Measurements from ENCODE around the gene DHRS3.
A peak's percentile ranks its signal among the peaks of the same experiment; 100 is the strongest.
"Not testable (repeated sequence)": the region's sequence is repeated elsewhere in the genome, so short reads cannot be mapped to it uniquely, and the experiment has no call there.

DHRS3 gene

GRCh38 chr1:12565094-12565965 is 52.7 kb downstream of the DHRS3 start:
- no peaks in the 10 kb centered on the region for H3K36me3 ChIP-seq (ENCODE audit: insufficient read depth, low read length)
- no peak for DNase-seq (ENCODE audit: low read depth, low spot score)
- H3K27ac ChIP-seq = no peak overlapping the region

GRCh38 chr1:12564251-12564650 is 53.8 kb downstream of the DHRS3 start:
- DNase-seq (ENCODE audit: low read depth, low spot score); H3K9me3 ChIP-seq (ENCODE audit: low read depth, low read length); H3K9ac ChIP-seq (ENCODE audit: insufficient read length); H3K27ac ChIP-seq; H3K36me3 ChIP-seq (ENCODE audit: insufficient read depth, low read length); H3K4me3 ChIP-seq: not testable (repeated sequence)

More at GRCh38 chr1:12565094-12565965, 52.7 kb downstream of the DHRS3 start:
- Histone ChIP-seq H3K9me3 (ENCODE audit: low read depth, low read length) (no peaks in the 10 kb centered on the region), H3K4me3 (no peak overlapping the region), H3K9ac (ENCODE audit: insufficient read length) (no peak overlapping the region)
- TF ChIP-seq POLR2AphosphoS5 (IDR thresholded peaks at IDR 0.05; ENCODE audit: borderline replicate concordance, low read depth, low read length) (no peak), EZH2 (IDR thresholded peaks at IDR 0.05) (no peak), FOXP2 (optimal IDR thresholded peaks at IDR 0.05; ENCODE audit: control extremely low read depth, extremely low read length, insufficient read depth) (no peak)

GRCh38 chr1:12562955-12563576 is 54.9 kb downstream of the DHRS3 start:
- TF ChIP-seq POLR2AphosphoS5 (IDR thresholded peaks at IDR 0.05; ENCODE audit: borderline replicate concordance, low read depth, low read length) = no peak
- TF ChIP-seq FOXP2 (optimal IDR thresholded peaks at IDR 0.05; ENCODE audit: control extremely low read depth, extremely low read length, insufficient read depth) = no peak
- no peak for TF ChIP-seq EZH2 (IDR thresholded peaks at IDR 0.05)
- Histone ChIP-seq H3K9ac (ENCODE audit: insufficient read length) (no peak overlapping the region), H3K27ac (no peak overlapping the region), H3K4me3 (no peak overlapping the region), H3K36me3 (ENCODE audit: insufficient read depth, low read length) (no peaks in the 10 kb centered on the region), H3K9me3 (ENCODE audit: low read depth, low read length) (no peaks in the 10 kb centered on the region)
- DNase-seq (ENCODE audit: low read depth, low spot score) = no peak

- no peak overlapping the region for H3K27ac ChIP-seq
These were observed 56.9 kb downstream of the DHRS3 start for GRCh38 chr1:12561121-12561520.

GRCh38 chr1:12556957-12557935 is 60.8 kb downstream of the DHRS3 start:
- no peak for DNase-seq (ENCODE audit: low read depth, low spot score)
- TF ChIP-seq EZH2 (IDR thresholded peaks at IDR 0.05) (no peak), FOXP2 (optimal IDR thresholded peaks at IDR 0.05; ENCODE audit: control extremely low read depth, extremely low read length, insufficient read depth) (no peak), POLR2AphosphoS5 (IDR thresholded peaks at IDR 0.05; ENCODE audit: borderline replicate concordance, low read depth, low read length) (no peak)
- Histone ChIP-seq H3K4me3 (no peak overlapping the region), H3K9me3 (ENCODE audit: low read depth, low read length) (no peaks in the 10 kb centered on the region), H3K36me3 (ENCODE audit: insufficient read depth, low read length) (no peaks in the 10 kb centered on the region), H3K27ac (no peak overlapping the region), H3K9ac (ENCODE audit: insufficient read length) (no peak overlapping the region)

More at GRCh38 chr1:12561121-12561520, 56.9 kb downstream of the DHRS3 start:
- TF ChIP-seq EZH2 (IDR thresholded peaks at IDR 0.05) = no peak
- TF ChIP-seq POLR2AphosphoS5 (IDR thresholded peaks at IDR 0.05; ENCODE audit: borderline replicate concordance, low read depth, low read length) = no peak
- TF ChIP-seq FOXP2 (optimal IDR thresholded peaks at IDR 0.05; ENCODE audit: control extremely low read depth, extremely low read length, insufficient read depth) = no peak
- no peak overlapping the region for H3K4me3 ChIP-seq
- no peaks in the 10 kb centered on the region for H3K9me3 ChIP-seq (ENCODE audit: low read depth, low read length)
- H3K9ac ChIP-seq (ENCODE audit: insufficient read length) = no peak overlapping the region
- no peak for DNase-seq (ENCODE audit: low read depth, low spot score)
- H3K36me3 ChIP-seq (ENCODE audit: insufficient read depth, low read length) = no peaks in the 10 kb centered on the region

- H3K9ac ChIP-seq (ENCODE audit: insufficient read length) = no peak overlapping the region
- TF ChIP-seq EZH2 (IDR thresholded peaks at IDR 0.05) = no peak
- H3K36me3 ChIP-seq (ENCODE audit: insufficient read depth, low read length) = no peaks in the 10 kb centered on the region
- peak; percentile 5 for DNase-seq (ENCODE audit: low read depth, low spot score)
- no peaks in the 10 kb centered on the region for H3K9me3 ChIP-seq (ENCODE audit: low read depth, low read length)
- 0 out of 2 replicates have a peak overlapping the region, but pooled peaks have one; percentile 28 for H3K27ac ChIP-seq
- H3K4me3 ChIP-seq = no peak overlapping the region
These were observed 61.6 kb downstream of the DHRS3 start for GRCh38 chr1:12556368-12556930.

- Histone ChIP-seq H3K9ac (ENCODE audit: insufficient read length) (no peak overlapping the region), H3K36me3 (ENCODE audit: insufficient read depth, low read length) (no peaks in the 10 kb centered on the region), H3K9me3 (ENCODE audit: low read depth, low read length) (no peaks in the 10 kb centered on the region), H3K27ac (no peak overlapping the region), H3K4me3 (no peak overlapping the region)
- no peak for DNase-seq (ENCODE audit: low read depth, low spot score)
- TF ChIP-seq POLR2AphosphoS5 (IDR thresholded peaks at IDR 0.05; ENCODE audit: borderline replicate concordance, low read depth, low read length) (no peak), FOXP2 (optimal IDR thresholded peaks at IDR 0.05; ENCODE audit: control extremely low read depth, extremely low read length, insufficient read depth) (no peak), EZH2 (IDR thresholded peaks at IDR 0.05) (no peak)
These were observed 62.3 kb downstream of the DHRS3 start for GRCh38 chr1:12555411-12556367.

Measured in SK-N-MC (cell line).